HEK293 (cell line): ENCODE results near the gene SPATA6L.

Experiments
- CTCF ChIP-seq: fragments of 450-650 bp; formaldehyde crosslinking; IDR thresholded peaks from 2 replicates; pipeline ENCODE4 v1.5.1; 2016; ENCODE audit warnings: missing biosample characterization, missing genetic modification characterization
- GLI4 ChIP-seq: fragments of 450-650 bp; formaldehyde crosslinking; IDR thresholded peaks from 2 replicates; pipeline ENCODE4 v1.5.1; 2016; ENCODE audit warnings: missing biosample characterization, missing genetic modification characterization
- MZF1 ChIP-seq: fragments of 450-650 bp; formaldehyde crosslinking; IDR thresholded peaks from 2 replicates; pipeline ENCODE4 v1.5.1; 2017; ENCODE audit warnings: missing biosample characterization, missing genetic modification characterization, borderline replicate concordance
- ZFP37 ChIP-seq: fragments of 450-650 bp; formaldehyde crosslinking; IDR thresholded peaks from 2 replicates; pipeline ENCODE4 v1.5.1; 2016; ENCODE audit warnings: missing biosample characterization, missing genetic modification characterization
- ZNF10 ChIP-seq: fragments of 450-650 bp; formaldehyde crosslinking; IDR thresholded peaks from 2 replicates; pipeline ENCODE4 v1.5.1; 2017; ENCODE audit warnings: missing biosample characterization, missing genetic modification characterization
- ZNF138 ChIP-seq: fragments of 450-650 bp; formaldehyde crosslinking; IDR thresholded peaks from 2 replicates; pipeline ENCODE4 v1.5.1; 2016; ENCODE audit warnings: missing biosample characterization, missing genetic modification characterization, borderline replicate concordance
- ZNF146 ChIP-seq: fragments of 450-650 bp; formaldehyde crosslinking; IDR thresholded peaks from 2 replicates; pipeline ENCODE4 v1.5.1; 2016; ENCODE audit warnings: missing biosample characterization, missing genetic modification characterization
- ZNF24 ChIP-seq: fragments of 450-650 bp; formaldehyde crosslinking; IDR thresholded peaks from 2 replicates; pipeline ENCODE4 v1.5.1; 2016; ENCODE audit warnings: missing biosample characterization, missing genetic modification characterization
- ZNF274 ChIP-seq, 2 experiments: fragments of 200-500 bp in 1 of 2; fragments of 450-650 bp in 1 of 2; sonication (Bioruptor generic) in 1 of 2; formaldehyde crosslinking in 1 of 2; IDR thresholded peaks; 2 replicates each; pipeline versions ENCODE4 v1.5.1 to v1.6.1; 2014 to 2016; ENCODE audit warnings: borderline replicate concordance in 1 of 2, inconsistent platforms in 1 of 2, low read length in 1 of 2, missing biosample characterization in 1 of 2, missing genetic modification characterization in 1 of 2
- ZNF302 ChIP-seq: fragments of 450-650 bp; formaldehyde crosslinking; IDR thresholded peaks from 2 replicates; pipeline ENCODE4 v1.5.1; 2016; ENCODE audit warnings: missing biosample characterization, missing genetic modification characterization, low read depth
- ZNF843 ChIP-seq: fragments of 450-650 bp; formaldehyde crosslinking; IDR thresholded peaks from 2 replicates; pipeline ENCODE4 v1.5.1; 2016; ENCODE audit warnings: missing biosample characterization, missing genetic modification characterization
- ZXDB ChIP-seq: fragments of 450-650 bp; formaldehyde crosslinking; IDR thresholded peaks from 2 replicates; pipeline ENCODE4 v1.5.1; 2016; ENCODE audit warnings: missing biosample characterization, missing genetic modification characterization
- TF ChIP-seq, protein P1 (sequence below): fragments of 450-650 bp; formaldehyde crosslinking; optimal IDR thresholded peaks from 2 replicates; pipeline ENCODE3; 2016; ENCODE audit warnings: missing biosample characterization, mild to moderate bottlenecking, missing genetic modification characterization
- TF ChIP-seq, protein P2 (sequence below): fragments of 450-650 bp; formaldehyde crosslinking; IDR thresholded peaks from 2 replicates; pipeline ENCODE4 v1.5.1; 2016; ENCODE audit warnings: missing biosample characterization, missing genetic modification characterization

- no peak for TF ChIP-seq ZNF843
- TF ChIP-seq ZFP37 = no peak
- TF ChIP-seq ZNF138 = no peak
- TF ChIP-seq CTCF (tag by site-specific recombination) = no peak
- no peak for TF ChIP-seq MZF1 (tag by site-specific recombination)
- TF ChIP-seq ZXDB (tag by site-specific recombination) = no peak
- TF ChIP-seq, protein P1, sequence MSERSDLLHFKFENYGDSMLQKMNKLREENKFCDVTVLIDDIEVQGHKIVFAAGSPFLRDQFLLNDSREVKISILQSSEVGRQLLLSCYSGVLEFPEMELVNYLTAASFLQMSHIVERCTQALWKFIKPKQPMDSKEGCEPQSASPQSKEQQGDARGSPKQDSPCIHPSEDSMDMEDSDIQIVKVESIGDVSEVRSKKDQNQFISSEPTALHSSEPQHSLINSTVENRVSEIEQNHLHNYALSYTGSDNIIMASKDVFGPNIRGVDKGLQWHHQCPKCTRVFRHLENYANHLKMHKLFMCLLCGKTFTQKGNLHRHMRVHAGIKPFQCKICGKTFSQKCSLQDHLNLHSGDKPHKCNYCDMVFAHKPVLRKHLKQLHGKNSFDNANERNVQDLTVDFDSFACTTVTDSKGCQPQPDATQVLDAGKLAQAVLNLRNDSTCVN = no peak
- TF ChIP-seq GLI4 = no peak
- TF ChIP-seq ZNF10 (tag by site-specific recombination) = no peak
- no peak for TF ChIP-seq ZNF274 (IDR thresholded peaks at IDR 0.05; ENCODE audit: low read length)
- TF ChIP-seq ZNF274 (tag by site-specific recombination; IDR thresholded peaks at IDR 0.05; ENCODE audit: borderline replicate concordance) = no peak
- TF ChIP-seq, protein P2, sequence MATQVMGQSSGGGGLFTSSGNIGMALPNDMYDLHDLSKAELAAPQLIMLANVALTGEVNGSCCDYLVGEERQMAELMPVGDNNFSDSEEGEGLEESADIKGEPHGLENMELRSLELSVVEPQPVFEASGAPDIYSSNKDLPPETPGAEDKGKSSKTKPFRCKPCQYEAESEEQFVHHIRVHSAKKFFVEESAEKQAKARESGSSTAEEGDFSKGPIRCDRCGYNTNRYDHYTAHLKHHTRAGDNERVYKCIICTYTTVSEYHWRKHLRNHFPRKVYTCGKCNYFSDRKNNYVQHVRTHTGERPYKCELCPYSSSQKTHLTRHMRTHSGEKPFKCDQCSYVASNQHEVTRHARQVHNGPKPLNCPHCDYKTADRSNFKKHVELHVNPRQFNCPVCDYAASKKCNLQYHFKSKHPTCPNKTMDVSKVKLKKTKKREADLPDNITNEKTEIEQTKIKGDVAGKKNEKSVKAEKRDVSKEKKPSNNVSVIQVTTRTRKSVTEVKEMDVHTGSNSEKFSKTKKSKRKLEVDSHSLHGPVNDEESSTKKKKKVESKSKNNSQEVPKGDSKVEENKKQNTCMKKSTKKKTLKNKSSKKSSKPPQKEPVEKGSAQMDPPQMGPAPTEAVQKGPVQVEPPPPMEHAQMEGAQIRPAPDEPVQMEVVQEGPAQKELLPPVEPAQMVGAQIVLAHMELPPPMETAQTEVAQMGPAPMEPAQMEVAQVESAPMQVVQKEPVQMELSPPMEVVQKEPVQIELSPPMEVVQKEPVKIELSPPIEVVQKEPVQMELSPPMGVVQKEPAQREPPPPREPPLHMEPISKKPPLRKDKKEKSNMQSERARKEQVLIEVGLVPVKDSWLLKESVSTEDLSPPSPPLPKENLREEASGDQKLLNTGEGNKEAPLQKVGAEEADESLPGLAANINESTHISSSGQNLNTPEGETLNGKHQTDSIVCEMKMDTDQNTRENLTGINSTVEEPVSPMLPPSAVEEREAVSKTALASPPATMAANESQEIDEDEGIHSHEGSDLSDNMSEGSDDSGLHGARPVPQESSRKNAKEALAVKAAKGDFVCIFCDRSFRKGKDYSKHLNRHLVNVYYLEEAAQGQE = no peak
- TF ChIP-seq ZNF146 (tag by site-specific recombination) = no peak
- no peak for TF ChIP-seq ZNF24 (tag by site-specific recombination)
- TF ChIP-seq ZNF302 = no peak
Observed at GRCh38 chr9:4686112-4686511, 19.8 kb upstream of the SPATA6L start.
